ENCODE results near the gene MASP2. TPM values are rescaled to one million over a fixed set of nuclear protein-coding genes. Genes with fewer than 3 reads are reported as not detected.
"Not testable (repeated sequence)": the region's sequence is repeated elsewhere in the genome, so short reads cannot be mapped to it uniquely, and the experiment has no call there.

Gene MASP2
- polyA plus RNA-seq, 10 donors = 1.1 to 5.9 (median 2.2) TPM

- no peak for DNase-seq
These were observed 56.2 kb downstream of the MASP2 start for GRCh38 chr1:10990828-10991227.

DNA sequence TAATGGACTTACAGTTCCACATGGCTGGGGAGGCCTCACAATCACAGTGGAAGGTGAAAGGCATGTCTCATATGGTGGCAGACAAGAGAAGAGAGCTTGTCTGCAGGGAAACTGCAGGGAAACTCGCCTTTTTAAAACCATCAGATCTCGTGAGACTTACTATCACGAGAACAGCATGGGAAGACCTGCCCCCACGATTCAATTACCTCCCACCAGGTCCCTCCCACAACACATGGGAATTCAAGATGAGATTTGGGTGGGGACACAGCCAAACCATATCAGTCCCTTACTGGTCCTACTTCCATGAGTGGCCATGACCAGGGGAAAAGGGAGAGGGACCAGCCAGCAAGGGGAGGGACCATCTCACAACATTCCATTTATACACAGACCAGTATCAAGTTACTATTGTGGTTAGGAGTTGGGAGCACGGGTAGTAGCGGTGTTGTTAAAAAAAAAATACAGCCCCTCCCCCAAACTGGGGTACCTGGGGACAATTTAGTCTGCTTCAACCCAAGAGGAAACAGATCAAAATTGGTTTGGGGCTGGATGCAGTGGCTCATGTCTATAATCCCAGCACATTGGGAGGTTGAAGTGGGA, 57.0 kb downstream of the MASP2 start:
- DNase-seq = not testable (repeated sequence)

- DNase-seq = no peak
These were observed 57.9 kb downstream of the MASP2 start for GRCh38 chr1:10989095-10989494.

DNA sequence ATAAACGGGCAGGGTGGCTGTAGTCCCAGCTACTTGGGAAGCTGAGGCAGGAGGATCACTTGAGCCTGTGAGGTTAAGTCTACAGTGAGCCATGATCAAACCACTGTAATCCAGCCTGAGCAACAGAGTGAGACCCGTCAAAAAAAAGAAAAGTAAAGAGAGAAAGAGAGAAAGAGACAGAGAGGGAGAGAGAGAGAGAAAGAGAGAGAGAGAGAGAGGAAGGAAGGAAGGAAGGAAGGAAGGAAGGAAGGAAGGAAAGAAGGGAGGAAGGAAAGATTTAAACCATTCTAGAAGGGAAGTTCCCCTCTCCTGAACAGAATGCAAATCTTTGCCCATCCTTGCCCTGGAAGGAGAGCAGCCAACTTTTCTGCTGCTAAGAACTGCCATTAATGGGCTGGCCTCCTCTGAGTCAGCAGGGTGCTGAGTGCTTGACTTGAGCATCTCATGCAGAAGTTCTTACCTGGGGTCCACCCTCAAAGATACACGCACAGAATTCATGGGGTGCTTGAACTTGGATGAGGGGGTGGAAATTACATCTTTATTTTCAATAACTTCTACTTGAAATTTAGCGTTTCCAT, 59.1 kb downstream of the MASP2 start:
- no peak for DNase-seq

DNA sequence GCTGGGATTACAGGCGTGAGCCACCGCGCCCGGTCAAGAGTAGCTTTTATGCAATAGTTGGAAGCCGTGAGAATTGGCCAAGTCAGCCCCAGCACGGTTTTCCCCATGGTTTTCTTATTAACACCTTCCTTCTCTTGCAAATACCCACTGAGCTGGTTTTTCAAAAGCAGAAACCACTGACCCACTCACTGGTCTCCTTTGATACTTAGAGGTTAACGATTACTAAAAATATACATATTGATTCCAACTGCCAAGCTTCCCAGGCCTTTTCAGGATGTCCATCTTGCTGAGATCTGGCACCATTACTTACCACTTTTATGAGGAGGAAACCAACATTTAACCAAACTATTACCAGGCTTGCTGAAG, 60.5 kb downstream of the MASP2 start:
- no peak for DNase-seq

- peak in 1 of 3 donors; percentile 33 for DNase-seq
These were observed 66.0 kb downstream of the MASP2 start for GRCh38 chr1:10980841-10981727.

DNA sequence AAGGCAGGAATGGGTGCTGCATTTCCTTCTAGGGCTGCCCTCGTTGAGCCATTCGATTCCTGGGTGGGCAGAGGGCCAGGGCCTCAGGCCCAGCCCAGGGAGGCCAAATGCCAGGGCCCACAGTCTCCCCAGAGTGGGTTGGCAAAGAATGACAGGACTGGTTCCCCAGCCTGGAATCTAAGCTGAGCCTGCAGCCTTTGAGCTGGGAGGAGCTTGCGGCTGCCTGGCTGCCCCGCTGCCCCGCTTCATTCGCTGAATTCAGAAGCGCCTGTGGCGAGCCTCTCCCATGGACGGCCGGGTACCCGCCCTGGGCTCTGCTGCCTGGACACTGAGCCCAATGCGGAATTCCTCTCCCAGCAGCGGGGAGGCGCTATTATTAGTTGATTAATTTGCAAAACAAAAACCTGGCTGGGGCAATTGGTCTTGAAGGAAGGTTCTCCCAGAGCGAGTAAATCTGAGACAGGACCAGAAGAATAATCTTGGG, 66.9 kb downstream of the MASP2 start:
- DNase-seq = peak; percentile 51 to 71 (median 69)

DNA sequence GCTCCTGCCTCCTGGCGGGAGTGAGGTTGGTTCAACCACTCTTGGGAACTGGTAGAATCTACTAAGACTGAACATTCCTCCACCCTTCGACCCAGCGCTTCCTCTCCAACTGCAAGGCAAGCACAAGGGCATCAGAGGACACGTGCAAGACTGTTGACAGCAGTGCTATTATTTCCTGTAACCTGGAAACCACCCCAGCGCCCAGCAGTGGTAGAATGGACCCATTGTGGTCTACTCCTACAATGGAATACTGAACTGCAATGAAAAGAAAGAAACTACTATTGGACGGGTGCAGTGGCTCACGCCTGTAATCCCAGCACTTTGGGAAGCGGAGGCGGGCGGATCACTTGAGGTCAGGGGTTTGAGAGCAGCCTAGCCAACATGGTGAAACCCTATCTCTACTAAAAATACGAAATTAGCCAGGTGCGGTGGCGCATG, 67.5 kb downstream of the MASP2 start:
- DNase-seq = peak in 1 of 3 donors; percentile 42

DNA sequence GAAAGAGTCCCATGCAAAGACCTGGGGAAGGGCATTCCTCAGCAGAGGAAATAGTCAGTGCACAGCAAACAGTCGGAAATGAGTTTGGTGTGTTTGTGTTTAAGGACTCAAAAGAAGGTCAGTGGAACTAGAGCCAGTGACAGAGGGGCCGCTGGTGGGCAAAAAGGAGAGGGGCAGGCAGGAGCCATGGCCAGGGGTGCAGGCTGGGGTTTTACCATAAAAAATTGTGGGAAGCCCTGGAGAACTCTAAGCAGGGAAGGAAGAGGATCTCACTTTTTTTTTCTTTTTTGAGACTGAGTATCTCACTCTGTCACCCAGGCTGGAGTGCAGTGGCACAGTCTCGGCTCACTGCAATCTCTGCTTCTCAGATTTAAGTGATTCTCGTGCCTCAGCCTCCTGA, 68.3 kb downstream of the MASP2 start:
- no peak for DNase-seq

Other genes with a start within 250 kb of the MASP2 start
- 100 to 1,000 TPM; 141 to 224 (median 183) TPM for gene TARDBP, start 34.6 kb downstream of the MASP2 start, polyA plus RNA-seq (ENCODE audit: insufficient read length in 10 of 10)
- gene SRM, start 12.8 kb upstream of the MASP2 start, polyA plus RNA-seq (ENCODE audit: insufficient read length in 10 of 10) = 10 to 100 TPM; 47.6 to 89.3 (median 67.9) TPM
- 10 to 100 TPM; 40.6 to 81.9 (median 56.2) TPM for gene EXOSC10, start 52.6 kb upstream of the MASP2 start, polyA plus RNA-seq (ENCODE audit: insufficient read length in 10 of 10)
- 1 to 10 TPM in 5 of 10 donors, under 1 TPM in 5; 0.34 to 2.3 (median 1.1) TPM for gene ANGPTL7, start 142.1 kb upstream of the MASP2 start, polyA plus RNA-seq (ENCODE audit: insufficient read length in 10 of 10)
- 10 to 100 TPM; 21.1 to 31.6 (median 28.0) TPM for gene MTOR, start 215.3 kb upstream of the MASP2 start, polyA plus RNA-seq (ENCODE audit: insufficient read length in 10 of 10)
- 10 to 100 TPM; 12.8 to 16.0 (median 14.9) TPM for gene UBIAD1, start 226.0 kb upstream of the MASP2 start, polyA plus RNA-seq (ENCODE audit: insufficient read length in 10 of 10)

Measured in muscle of back (tissue), 11 donors.